Duodenal mucosa (tissue), 2 donors: ENCODE results near the gene OCLN.
"Not testable (repeated sequence)": the region's sequence is repeated elsewhere in the genome, so short reads cannot be mapped to it uniquely, and the experiment has no call there.

ENCODE experiments used
- H3K27ac ChIP-seq: one replicate; pipeline ENCODE4 v1.7.0; 2013; ENCODE audit warnings: low read depth, low read length
- H3K27me3 ChIP-seq, 2 donors: one replicate each; pipeline ENCODE4 v1.7.0; 2013; ENCODE audit warnings: low read length in 2 of 2, control low read depth in 1 of 2; ENCODE audit not compliant: insufficient read depth in 2 of 2, control insufficient read depth in 1 of 2
- H3K36me3 ChIP-seq, 2 donors: one replicate each; pipeline ENCODE4 v1.7.0; 2013; ENCODE audit warnings: low read length in 2 of 2, control low read depth in 1 of 2; ENCODE audit not compliant: insufficient read depth in 2 of 2, control insufficient read depth in 1 of 2
- H3K4me1 ChIP-seq, 2 donors: one replicate each; pipeline ENCODE4 v1.7.0; 2013; ENCODE audit warnings: low read length in 2 of 2, control low read depth in 1 of 2; ENCODE audit not compliant: insufficient read depth in 2 of 2, control insufficient read depth in 1 of 2
- H3K4me3 ChIP-seq, 2 donors: one replicate each; pipeline ENCODE4 v1.7.0; 2013; ENCODE audit warnings: low read length in 2 of 2, low read depth in 1 of 2
- H3K9ac ChIP-seq, 2 donors: one replicate each; pipeline ENCODE4 v1.7.0; 2013; ENCODE audit warnings: low read length in 2 of 2, low read depth in 1 of 2
- H3K9me3 ChIP-seq, 2 donors: one replicate each; pipeline ENCODE4 v1.7.0; 2013; ENCODE audit warnings: low read length in 2 of 2, control low read depth in 1 of 2; ENCODE audit not compliant: control insufficient read depth in 1 of 2

Gene OCLN

GRCh38 chr5:69544602-69545001 is 52.0 kb downstream of the OCLN start:
- H3K36me3 ChIP-seq, H3K27me3 ChIP-seq, H3K9ac ChIP-seq, H3K27ac ChIP-seq, H3K9me3 ChIP-seq, H3K4me1 ChIP-seq, H3K4me3 ChIP-seq: not testable (repeated sequence)

- H3K9me3 ChIP-seq, H3K27ac ChIP-seq, H3K4me1 ChIP-seq, H3K27me3 ChIP-seq, H3K36me3 ChIP-seq: not testable (repeated sequence)
- peak within 1 kb of the TSS in 1 of 2 donors; percentile 63 for H3K4me3 ChIP-seq
- H3K9ac ChIP-seq, result peak within 1 kb of the TSS in 1 of 2 donors; percentile 12
These were observed 67.3 kb downstream of the OCLN start, which contains the start of gene GTF2H2C for GRCh38 chr5:69559908-69560330. GTF2H2C (plus strand) TSS chr5:69560191; CDS start chr5:69565133, 4,942 bp downstream.

DNA sequence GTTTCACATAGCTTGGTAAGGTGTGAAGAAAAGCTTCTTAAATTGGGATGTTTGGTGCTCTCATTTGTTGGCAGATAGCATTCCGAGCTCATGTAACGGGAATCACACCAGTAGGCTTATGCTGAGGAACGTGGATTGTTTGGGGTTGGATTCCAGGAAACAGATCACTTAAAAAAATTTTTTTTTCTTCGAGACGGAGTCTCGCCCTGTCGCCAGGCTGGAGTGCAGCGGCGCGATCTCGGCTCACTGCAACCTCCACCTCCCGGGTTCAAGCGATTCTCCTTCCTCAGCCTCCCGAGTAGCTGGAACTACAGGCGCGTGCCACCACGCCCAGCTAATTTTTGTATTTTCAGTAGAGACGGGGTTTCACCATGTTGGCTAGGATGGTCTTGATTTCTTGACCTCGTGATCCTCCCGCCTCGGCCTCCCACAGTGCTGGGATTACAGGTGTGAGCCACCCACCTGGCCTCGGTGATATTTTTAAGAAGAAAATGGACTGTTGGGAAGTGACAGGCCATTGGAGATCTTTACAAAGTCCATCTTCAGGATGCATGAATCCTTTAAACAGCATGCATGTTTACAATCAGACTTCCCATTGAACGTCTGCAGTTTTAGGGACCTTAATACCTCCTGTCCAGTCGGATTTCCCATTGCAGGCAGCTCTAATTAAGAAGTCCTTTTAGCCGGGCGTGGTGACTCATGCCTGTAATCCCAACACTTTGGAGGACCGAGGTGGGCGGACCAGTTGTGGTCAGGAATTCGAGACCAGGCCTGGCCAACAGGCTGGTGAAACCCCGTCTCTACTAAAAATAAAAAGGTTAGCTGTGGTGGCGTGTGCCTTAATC is 68.2 kb downstream of the OCLN start:
- not testable (repeated sequence) for H3K4me3 ChIP-seq, H3K27me3 ChIP-seq, H3K4me1 ChIP-seq, H3K9me3 ChIP-seq, H3K36me3 ChIP-seq, H3K27ac ChIP-seq, H3K9ac ChIP-seq

DNA sequence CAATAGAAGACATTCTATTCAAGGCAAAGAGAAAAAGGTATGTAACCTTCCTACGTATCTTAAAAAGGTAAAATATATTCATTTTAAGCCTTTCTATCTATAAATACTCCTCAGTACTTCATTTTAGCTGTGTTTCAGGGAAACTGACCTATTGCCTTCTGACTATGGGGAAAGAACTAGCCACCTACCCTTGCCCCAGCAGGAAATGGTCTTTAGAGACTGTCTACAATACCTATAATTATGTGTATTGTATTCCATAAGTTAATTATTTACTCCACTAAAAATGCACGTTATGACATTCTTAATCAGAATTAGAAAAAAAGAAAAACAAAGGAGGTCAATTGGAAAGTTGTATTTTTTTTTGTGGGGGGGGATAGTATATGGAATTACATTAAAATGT is 73.6 kb downstream of the OCLN start:
- H3K4me3 ChIP-seq, H3K9ac ChIP-seq, H3K27ac ChIP-seq, H3K27me3 ChIP-seq, H3K36me3 ChIP-seq, H3K9me3 ChIP-seq, H3K4me1 ChIP-seq: not testable (repeated sequence)

GRCh38 chr5:69568072-69568471 is 75.5 kb downstream of the OCLN start:
- not testable (repeated sequence) for H3K27ac ChIP-seq, H3K9ac ChIP-seq, H3K36me3 ChIP-seq, H3K9me3 ChIP-seq, H3K4me1 ChIP-seq, H3K4me3 ChIP-seq, H3K27me3 ChIP-seq

- not testable (repeated sequence) for H3K4me1 ChIP-seq, H3K9ac ChIP-seq, H3K27ac ChIP-seq, H3K27me3 ChIP-seq, H3K36me3 ChIP-seq, H3K9me3 ChIP-seq, H3K4me3 ChIP-seq
These were observed 90.8 kb downstream of the OCLN start for GRCh38 chr5:69583356-69583755.

GRCh38 chr5:69596114-69596840 is 103.7 kb downstream of the OCLN start:
- not testable (repeated sequence) for H3K4me3 ChIP-seq, H3K4me1 ChIP-seq, H3K36me3 ChIP-seq, H3K27me3 ChIP-seq, H3K27ac ChIP-seq, H3K9me3 ChIP-seq, H3K9ac ChIP-seq

GRCh38 chr5:69601947-69602346 is 109.4 kb downstream of the OCLN start:
- not testable (repeated sequence) for H3K27me3 ChIP-seq, H3K4me1 ChIP-seq, H3K36me3 ChIP-seq, H3K9me3 ChIP-seq, H3K4me3 ChIP-seq, H3K27ac ChIP-seq, H3K9ac ChIP-seq

GRCh38 chr5:69606839-69607238 is 114.2 kb downstream of the OCLN start:
- not testable (repeated sequence) for H3K9ac ChIP-seq, H3K4me1 ChIP-seq, H3K9me3 ChIP-seq, H3K27me3 ChIP-seq, H3K36me3 ChIP-seq, H3K27ac ChIP-seq, H3K4me3 ChIP-seq
